Epithelial cell of esophagus (primary cell): ENCODE data around the gene PPIF.

Source experiments
- DNase-seq: peaks from one replicate; pipeline ENCODE4 v3.0.0; 2010; ENCODE audit warnings: low read depth
- H3K4me3 ChIP-seq: 2 replicates; pipeline ENCODE4 v1.5.1; 2011; ENCODE audit warnings: mild to moderate bottlenecking, low read length, control low read depth
- CTCF ChIP-seq: IDR thresholded peaks from 2 replicates; pipeline ENCODE4 v1.5.1; 2011; ENCODE audit warnings: low read depth, mild to moderate bottlenecking, low read length, control low read depth, inconsistent platforms; ENCODE audit not compliant: insufficient read depth; ENCODE audit errors: missing control alignments

The PPIF gene

DNA sequence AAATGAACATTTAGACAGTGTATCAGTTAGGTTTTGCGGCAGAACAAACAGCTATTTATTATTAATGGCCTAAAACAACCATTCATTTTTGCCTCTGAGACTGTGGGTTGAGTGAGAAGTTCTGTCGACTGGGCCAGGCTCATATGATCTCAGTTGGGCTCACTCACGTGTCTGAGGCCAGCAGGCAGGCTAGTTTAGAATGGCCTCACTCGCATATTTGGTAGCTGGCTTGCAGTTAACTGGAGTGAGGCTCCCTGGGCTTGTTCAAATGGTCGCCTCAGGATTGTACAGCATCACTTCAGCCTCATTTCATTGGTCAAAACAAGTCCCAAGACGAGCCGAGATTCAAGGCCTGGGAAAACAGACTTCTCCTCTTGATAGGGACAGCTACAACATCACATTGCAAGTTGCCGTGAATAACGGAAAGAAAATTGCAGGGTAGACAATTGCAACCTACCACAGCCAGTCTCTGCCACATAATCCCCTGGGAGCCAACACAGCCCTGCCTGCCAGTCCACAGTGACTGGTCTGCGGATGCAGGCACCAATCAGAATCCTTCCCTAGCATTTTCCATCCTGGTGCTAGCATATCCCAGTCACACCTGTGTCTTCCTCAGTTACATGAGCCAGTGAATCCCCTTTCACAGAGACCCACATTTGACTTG, 23.1 kb upstream of the PPIF start:
- no peak for TF ChIP-seq CTCF
- no peak for DNase-seq

DNA sequence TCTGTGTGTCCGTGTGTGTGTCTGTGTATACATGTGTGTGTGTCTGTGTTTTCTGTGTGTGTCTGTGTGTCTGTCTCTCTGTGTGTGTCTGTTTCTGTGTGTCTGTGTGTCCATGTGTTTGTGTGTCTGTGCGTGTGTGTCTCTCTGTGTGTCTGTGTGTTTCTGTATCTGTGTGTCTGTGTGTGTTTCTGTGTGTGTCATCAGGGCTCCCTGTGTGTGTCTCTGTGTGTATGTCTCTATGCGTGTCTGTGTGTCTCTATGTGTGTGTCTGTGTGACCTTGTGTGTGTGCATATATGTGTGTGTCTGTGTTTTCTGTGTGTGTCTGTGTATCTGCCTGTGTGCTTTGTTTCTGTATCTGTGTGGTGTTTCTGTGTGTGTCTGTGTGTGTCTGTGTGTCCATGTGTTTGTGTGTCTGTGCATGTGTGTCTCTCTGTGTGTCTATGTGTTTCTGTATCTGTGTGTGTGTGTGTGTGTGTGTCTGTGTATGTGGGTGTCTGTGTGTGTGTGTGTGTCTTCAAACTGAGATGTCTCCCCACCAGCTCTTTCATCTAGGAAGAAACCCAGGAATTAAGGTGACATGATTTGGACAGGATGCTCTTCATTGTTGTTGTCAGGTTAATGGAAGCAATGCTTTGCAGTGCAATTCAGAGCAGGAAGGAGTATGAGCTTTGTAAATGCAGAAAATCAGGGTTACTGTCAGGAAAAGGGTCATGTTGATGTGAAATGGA, 20.7 kb upstream of the PPIF start:
- no peak for DNase-seq
- no peak for TF ChIP-seq CTCF
- no peak overlapping the region for H3K4me3 ChIP-seq

More for the DNA sequence above, 23.1 kb upstream of the PPIF start:
- no peak overlapping the region for H3K4me3 ChIP-seq

DNA sequence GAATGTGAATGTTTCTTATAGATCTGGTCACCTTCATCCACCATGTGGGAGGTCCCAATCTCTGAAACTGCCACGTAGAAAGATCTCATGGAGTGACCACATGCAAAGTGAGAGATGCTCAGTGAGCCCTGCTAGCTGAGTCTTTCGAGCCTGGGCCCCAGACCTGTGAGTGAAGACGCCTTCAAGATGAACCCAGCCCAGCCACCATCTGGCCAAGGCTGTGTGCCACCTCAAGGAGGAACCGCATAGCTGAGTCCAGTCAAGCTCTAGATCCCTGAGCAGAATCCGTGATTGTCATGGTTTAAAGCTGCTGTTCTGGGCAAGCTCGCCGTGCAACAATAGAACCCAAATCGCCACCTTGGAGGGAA, 20.2 kb upstream of the PPIF start:
- TF ChIP-seq CTCF: no peak

DNA sequence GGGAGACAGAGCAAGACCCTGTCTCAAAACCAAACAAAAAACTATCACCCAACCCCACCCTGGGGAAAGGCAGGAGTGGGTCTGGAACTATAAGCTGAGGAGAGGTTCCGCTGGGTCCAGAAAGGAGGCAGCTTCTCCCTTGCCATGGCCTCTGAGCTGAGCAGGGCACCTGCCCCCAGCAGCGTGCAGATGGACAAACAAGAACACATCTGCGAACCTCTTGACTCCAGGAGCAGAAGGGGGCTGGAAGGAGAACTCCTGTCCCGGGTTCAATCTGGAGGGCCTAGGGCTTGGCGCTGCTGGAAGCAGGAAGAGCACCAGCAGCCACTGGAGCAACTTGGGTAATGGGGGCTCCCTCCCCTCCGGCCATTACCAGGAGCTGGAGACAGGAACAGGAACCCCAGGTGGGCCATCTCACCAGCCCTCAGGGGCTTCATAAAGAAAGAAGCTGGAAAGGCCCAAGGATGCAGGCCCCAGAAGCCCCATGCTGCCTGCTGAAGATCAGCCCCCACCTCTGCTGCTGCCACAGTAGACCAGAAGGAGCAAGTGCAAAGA, 19.0 kb upstream of the PPIF start:
- DNase-seq: no peak
- TF ChIP-seq CTCF: no peak
- no peak overlapping the region for H3K4me3 ChIP-seq

More for the DNA sequence above, 20.2 kb upstream of the PPIF start:
- no peak for DNase-seq
- H3K4me3 ChIP-seq: no peak overlapping the region

DNA sequence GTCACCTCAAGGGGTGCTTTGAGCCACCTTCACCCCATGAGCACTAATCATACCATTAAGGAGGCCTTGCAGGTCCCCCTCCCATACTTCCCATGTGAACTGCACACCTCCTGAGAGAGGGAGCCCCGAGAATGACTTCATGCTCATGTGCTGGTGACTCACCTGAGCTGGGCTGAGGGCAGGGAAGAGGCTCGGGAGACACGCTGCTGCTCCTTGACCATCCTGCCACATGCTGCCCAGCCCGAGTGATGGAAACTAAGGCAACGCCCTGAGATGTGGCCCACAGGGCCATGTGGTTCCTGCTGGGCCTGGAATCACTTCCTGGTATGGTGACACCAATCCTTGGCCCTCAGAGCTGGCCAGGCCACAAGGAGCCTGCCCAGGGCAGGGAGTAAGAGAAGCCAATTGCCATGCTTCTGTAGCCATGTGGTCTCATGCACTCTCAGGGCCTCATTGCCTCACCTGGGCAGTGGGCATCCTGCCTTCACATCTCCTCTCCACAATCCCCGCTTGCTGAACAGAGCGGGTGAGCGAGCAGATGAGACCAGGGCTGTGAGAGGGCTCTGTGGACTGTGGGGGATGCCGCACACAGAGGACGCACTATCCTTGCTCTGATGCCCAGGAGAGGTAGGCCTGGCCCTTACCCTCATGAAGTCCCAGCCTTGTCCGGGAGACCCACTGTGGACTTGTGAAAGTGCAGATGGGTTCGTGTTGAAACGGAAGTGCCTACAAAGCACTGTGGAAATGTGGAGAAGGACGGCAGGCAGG, 18.3 kb upstream of the PPIF start:
- peak; percentile 92 for DNase-seq
- no peak for TF ChIP-seq CTCF
- no peak overlapping the region for H3K4me3 ChIP-seq

GRCh38 chr10:79329529-79329928, 17.7 kb upstream of the PPIF start:
- DNase-seq: peak; percentile 77
- TF ChIP-seq CTCF: no peak
- H3K4me3 ChIP-seq: no peak overlapping the region
